GM23338 (cell line): ENCODE measurements around the gene PFKM.

Experiments
- CREB1 ChIP-seq: fragments of 250-450 bp; sonication (Bioruptor Pico); IDR thresholded peaks from 2 replicates; pipeline ENCODE4 v1.5.0; 2020; ENCODE audit warnings: low read depth, mild to moderate bottlenecking, moderate library complexity
- CTCF ChIP-seq, 2 experiments: fragments of 200-600 bp in 1 of 2; sonication (generic) in 1 of 2; conservative IDR thresholded peaks; 2 replicates each; pipeline versions ENCODE4 v1.5.1 to v1.6.1; 2016 to 2017; ENCODE audit warnings: antibody characterized with exemption in 2 of 2, low read depth in 2 of 2, mild to moderate bottlenecking in 2 of 2, moderate library complexity in 1 of 2
- EZH2 ChIP-seq: fragments of 200-600 bp; sonication (generic); IDR thresholded peaks from one replicate; pipeline ENCODE4 v1.8.0; 2017; ENCODE audit warnings: antibody characterized with exemption, mild to moderate bottlenecking, low read depth; ENCODE audit not compliant: unreplicated experiment
- EZH2phosphoT487 ChIP-seq: fragments of 200-600 bp; sonication (generic); IDR thresholded peaks from one replicate; pipeline ENCODE4 v1.8.1; 2018; ENCODE audit warnings: antibody characterized with exemption; ENCODE audit not compliant: unreplicated experiment
- NANOG ChIP-seq: IDR thresholded peaks from 2 replicates; pipeline ENCODE4 v1.6.1; 2016; ENCODE audit warnings: antibody characterized with exemption, borderline replicate concordance
- POLR2AphosphoS5 ChIP-seq: IDR thresholded peaks from 2 replicates; pipeline ENCODE4 v1.6.1; 2016; ENCODE audit warnings: antibody characterized with exemption, low read depth
- REST ChIP-seq: IDR thresholded peaks from one replicate; pipeline ENCODE4 v1.6.1; 2018; ENCODE audit warnings: antibody characterized with exemption; ENCODE audit not compliant: unreplicated experiment
- ZNF462 ChIP-seq: fragments of 250-450 bp; sonication (Bioruptor Pico); IDR thresholded peaks from 2 replicates; pipeline ENCODE4 v1.5.0; 2020; ENCODE audit warnings: mild to moderate bottlenecking, moderate library complexity

GRCh38 chr12:48077111-48077510, 42.1 kb upstream of the PFKM start:
- TF ChIP-seq EZH2phosphoT487 (no peak), CTCF (conservative IDR thresholded peaks at IDR 0.05; ENCODE audit: low read depth in 2 of 2) (no peak), NANOG (no peak), EZH2 (no peak), POLR2AphosphoS5 (no peak), ZNF462 (CRISPR knock-in tag) (no peak), REST (no peak), CREB1 (CRISPR knock-in tag) (no peak)
